HCT116 (cell line): ENCODE data around the gene FAM50A. TPM values are rescaled to one million over a fixed set of nuclear protein-coding genes. Genes with fewer than 3 reads are reported as not detected.
A peak's percentile ranks its signal among the peaks of the same experiment; 100 is the strongest.

Experiments
- ATAC-seq: fragments of 200-7000 bp; cut with Tn5 transposase; 2 replicates; pipeline ENCODE4 v1.9.1; 2020; ENCODE audit warnings: mild to moderate bottlenecking, moderate library complexity
- BruUV-seq: library from RNA; stranded (reverse); fragments of 400-500 nt; replicated peaks from 2 replicates; lab custom pipeline; 2021; lab: Mats Ljungman, UMichigan
- CTCF ChIA-PET: fragments of 300-600 bp; sonication (Branson Sonifier 250); formaldehyde crosslinking; loops from one replicate; lab custom pipeline; 2021; ENCODE audit warnings: antibody characterized with exemption; lab: Charles Lee
- POLR2A ChIA-PET: fragments of 300-600, 350-600 bp; sonication (Branson Sonifier 250); formaldehyde crosslinking; loops from one replicate; lab custom pipeline; 2021; ENCODE audit warnings: antibody characterized with exemption; lab: Charles Lee
- RAD21 ChIA-PET, 2 experiments: fragments of 300-600 bp; sonication (Branson Sonifier 250); formaldehyde crosslinking; loops; one replicate each; lab custom pipeline; 2023; ENCODE audit warnings: low total read pairs in 2 of 2; ENCODE audit not compliant: uncharacterized antibody in 2 of 2, unreplicated experiment in 2 of 2, low non-redundant PET in 1 of 2; lab: Charles Lee
- DNase-seq: peaks from one replicate; pipeline ENCODE4 v3.0.0-alpha.2; 2010; ENCODE audit warnings: low read depth, low spot score
- H2AFZ ChIP-seq: fragments of 200-600 bp; shearing (Covaris generic), sonication (generic); 2 replicates; pipeline ENCODE4 v1.6.1; 2017; ENCODE audit warnings: low read depth, mixed run types, mixed read lengths, antibody characterized with exemption, low read length; ENCODE audit not compliant: poor library complexity, severe bottlenecking
- H3K27ac ChIP-seq: 2 replicates; pipeline ENCODE4 v1.5.1; 2012; ENCODE audit warnings: low read depth, low read length
- H3K27me3 ChIP-seq: fragments of 200-600 bp; sonication (generic); 2 replicates; pipeline ENCODE4 v1.6.1; 2016; ENCODE audit warnings: mixed run types, low read length, mixed read lengths; ENCODE audit not compliant: insufficient read depth
- H3K36me3 ChIP-seq, 2 experiments: fragments of 200-500 bp in 1 of 2; fragments of 200-600 bp in 1 of 2; sonication (Bioruptor generic) in 1 of 2; sonication (generic) in 1 of 2; 2 replicates each; pipeline versions ENCODE4 v1.5.1 to v1.6.1; 2014 to 2016; ENCODE audit warnings: low read length in 2 of 2, inconsistent platforms in 1 of 2, mixed read lengths in 1 of 2, mixed run types in 1 of 2; ENCODE audit not compliant: insufficient read depth in 2 of 2, control insufficient read depth in 1 of 2
- H3K4me1 ChIP-seq, 2 experiments: fragments of 200-600 bp in 1 of 2; sonication (generic) in 1 of 2; 2 replicates each; pipeline versions ENCODE4 v1.5.1 to v1.6.1; 2012 to 2017; ENCODE audit warnings: low read length in 2 of 2, inconsistent platforms in 1 of 2, mild to moderate bottlenecking in 1 of 2, mixed read lengths in 1 of 2, mixed run types in 1 of 2, moderate library complexity in 1 of 2; ENCODE audit not compliant: insufficient read depth in 2 of 2, control insufficient read depth in 1 of 2
- H3K4me2 ChIP-seq: fragments of 200-600 bp; sonication (generic); 2 replicates; pipeline ENCODE4 v1.6.1; 2017; ENCODE audit warnings: mixed run types, low read length, mixed read lengths
- H3K4me3 ChIP-seq, 2 experiments: fragments of 200-600 bp in 1 of 2; sonication (generic) in 1 of 2; replicated peaks in 1 of 2; 2 replicates each; pipeline ENCODE4 v1.5.1; 2011 to 2016; ENCODE audit warnings: low read length in 2 of 2, control low read depth in 1 of 2, low read depth in 1 of 2, mild to moderate bottlenecking in 1 of 2, mixed read lengths in 1 of 2, mixed run types in 1 of 2
- H3K79me2 ChIP-seq: fragments of 200-600 bp; sonication (generic); 2 replicates; pipeline ENCODE4 v1.6.1; 2017; ENCODE audit warnings: mild to moderate bottlenecking, mixed run types, low read length, moderate library complexity, mixed read lengths; ENCODE audit not compliant: insufficient read depth
- H3K9ac ChIP-seq: fragments of 200-600 bp; sonication (generic); 2 replicates; pipeline ENCODE4 v1.6.1; 2016; ENCODE audit warnings: low read length, mixed read lengths
- H3K9me2 ChIP-seq: fragments of 200-600 bp; sonication (generic), shearing (Covaris generic); 2 replicates; pipeline ENCODE4 v1.6.1; 2017; ENCODE audit warnings: mixed run types, mild to moderate bottlenecking, moderate library complexity; ENCODE audit not compliant: insufficient read depth
- H3K9me3 ChIP-seq, 2 experiments: fragments of 200-500 bp in 1 of 2; fragments of 200-600 bp in 1 of 2; sonication (Bioruptor generic) in 1 of 2; sonication (generic) in 1 of 2; 2 replicates each; pipeline ENCODE4 v1.6.1; 2014 to 2017; ENCODE audit warnings: low read length in 2 of 2, mixed read lengths in 2 of 2, inconsistent platforms in 1 of 2, low read depth in 1 of 2, mild to moderate bottlenecking in 1 of 2, mixed run types in 1 of 2, moderate library complexity in 1 of 2; ENCODE audit not compliant: control insufficient read depth in 1 of 2, insufficient read depth in 1 of 2
- H4K20me1 ChIP-seq: fragments of 200-600 bp; sonication (generic), shearing (Covaris generic); 2 replicates; pipeline ENCODE4 v1.6.1; 2017; ENCODE audit warnings: mixed run types, mild to moderate bottlenecking, moderate library complexity; ENCODE audit not compliant: insufficient read depth
- EGR1 ChIP-seq: IDR thresholded peaks from 2 replicates; pipeline ENCODE4 v1.6.1; 2012; ENCODE audit warnings: low read depth
- ELF1 ChIP-seq: IDR thresholded peaks from 2 replicates; pipeline ENCODE4 v1.6.1; 2012; ENCODE audit warnings: low read depth, borderline replicate concordance
- EZH2 ChIP-seq: fragments of 200-600 bp; sonication (generic); IDR thresholded peaks from 2 replicates; pipeline ENCODE4 v1.6.1; 2017; ENCODE audit warnings: antibody characterized with exemption, mixed run types
- EZH2phosphoT487 ChIP-seq: fragments of 200-600 bp; IDR thresholded peaks from 2 replicates; pipeline ENCODE4 v1.6.1; 2018; ENCODE audit warnings: antibody characterized with exemption, borderline replicate concordance
- FOSL1 ChIP-seq: IDR thresholded peaks from 2 replicates; pipeline ENCODE4 v1.6.1; 2012; ENCODE audit warnings: low read depth
- JUND ChIP-seq: IDR thresholded peaks from 2 replicates; pipeline ENCODE4 v1.6.1; 2012
- POLR2A ChIP-seq: IDR thresholded peaks from 2 replicates; pipeline ENCODE4 v1.7.0; 2011; ENCODE audit warnings: borderline replicate concordance; ENCODE audit not compliant: insufficient read depth, insufficient read length; ENCODE audit errors: extremely low read depth
- POLR2AphosphoS5 ChIP-seq: IDR thresholded peaks from 2 replicates; pipeline ENCODE4 v1.6.1; 2011; ENCODE audit warnings: mild to moderate bottlenecking, low read depth, low read length, moderate library complexity
- RAD21 ChIP-seq: IDR thresholded peaks from 2 replicates; pipeline ENCODE4 v1.6.1; 2012; ENCODE audit warnings: low read depth, mild to moderate bottlenecking
- SIN3A ChIP-seq: IDR thresholded peaks from 2 replicates; pipeline ENCODE4 v1.6.1; 2012; ENCODE audit warnings: low read depth
- SP1 ChIP-seq: IDR thresholded peaks from 2 replicates; pipeline ENCODE4 v1.6.1; 2012; ENCODE audit warnings: low read depth
- SRF ChIP-seq: IDR thresholded peaks from 2 replicates; pipeline ENCODE4 v1.6.1; 2012; ENCODE audit warnings: low read depth
- TCF7L2 ChIP-seq: IDR thresholded peaks from 2 replicates; pipeline ENCODE4 v1.7.0; 2011; ENCODE audit warnings: borderline replicate concordance, inconsistent platforms; ENCODE audit not compliant: insufficient read depth, insufficient read length; ENCODE audit errors: extremely low read depth
- YY1 ChIP-seq: IDR thresholded peaks from 2 replicates; pipeline ENCODE4 v1.6.1; 2011; ENCODE audit warnings: low read length, low read depth, moderate library complexity, mild to moderate bottlenecking; ENCODE audit not compliant: insufficient replicate concordance; ENCODE audit errors: extremely low read depth
- ZFX ChIP-seq: fragments of 450-650 bp; IDR thresholded peaks from 2 replicates; pipeline ENCODE4 v1.6.1; 2017
- intact Hi-C: fragments of 100-400 bp; cut with micrococcal nuclease; formaldehyde crosslinking; loops from 2 replicates; pipeline ENCODE4 v1.10.0; 2022
- total RNA-seq: library from RNA; stranded (reverse); gene quantifications from one replicate; pipeline ENCODE4 v1.2.1, GENCODE V29; 2021; ENCODE audit not compliant: unreplicated experiment
- TF ChIP-seq, protein P1 (sequence below): IDR thresholded peaks from 2 replicates; pipeline ENCODE4 v1.6.1; 2012
- TF ChIP-seq, protein P2 (sequence below), 3 experiments: fragments of 200-600 bp in 1 of 3; sonication (generic) in 1 of 3; IDR thresholded peaks in 2 of 3; conservative IDR thresholded peaks in 1 of 3; 2 replicates each; pipeline ENCODE4 v1.5.1; 2012 to 2017; ENCODE audit warnings: low read depth in 2 of 3, low read length in 2 of 3, antibody characterized with exemption in 1 of 3, borderline replicate concordance in 1 of 3, control low read depth in 1 of 3, mild to moderate bottlenecking in 1 of 3, mixed read lengths in 1 of 3, mixed run types in 1 of 3, moderate library complexity in 1 of 3; ENCODE audit not compliant: insufficient read depth in 1 of 3

The FAM50A gene
- total RNA-seq, 1 experiment from 2014 or later = 46.5 TPM

DNA sequence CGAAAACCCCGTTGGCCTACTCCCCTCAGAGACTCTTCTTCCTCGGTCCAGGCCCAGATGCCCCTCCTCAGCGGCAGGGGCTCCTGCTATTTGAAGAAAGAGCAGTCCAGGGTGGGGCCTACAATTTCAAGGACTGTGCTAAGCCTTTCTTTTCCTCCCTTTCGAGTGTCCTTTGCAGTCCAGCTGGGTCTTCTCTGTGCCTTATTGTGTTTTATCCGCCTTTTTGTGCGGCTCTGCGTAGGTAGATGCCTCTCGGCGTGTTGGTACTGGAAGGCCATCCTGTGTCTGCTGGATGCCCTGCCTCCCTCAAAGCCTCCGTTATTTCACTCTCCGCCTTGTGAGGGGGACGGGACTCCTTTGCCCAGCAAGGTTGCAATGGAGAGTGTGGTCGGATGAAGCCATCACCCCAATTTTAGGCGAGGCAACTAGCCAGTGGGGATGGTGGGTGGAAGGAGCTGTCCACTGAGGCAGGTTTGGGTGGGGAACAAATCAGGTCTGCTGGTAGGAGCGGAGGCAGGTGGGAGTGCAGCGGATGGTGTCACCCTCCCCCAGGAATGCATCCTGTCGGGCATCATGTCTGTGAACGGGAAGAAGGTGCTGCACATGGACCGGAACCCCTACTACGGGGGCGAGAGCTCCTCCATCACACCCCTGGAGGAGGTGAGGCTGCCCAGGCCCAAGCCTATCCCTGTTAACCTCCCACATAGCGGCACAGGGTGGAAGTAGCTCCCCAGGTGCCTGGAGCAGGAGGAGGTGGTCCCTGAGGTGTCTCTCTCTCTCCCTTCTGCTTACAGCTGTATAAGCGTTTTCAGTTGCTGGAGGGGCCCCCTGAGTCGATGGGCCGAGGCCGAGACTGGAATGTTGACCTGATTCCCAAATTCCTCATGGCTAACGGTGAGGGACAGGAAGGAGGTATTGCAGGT is 5.7 kb upstream of the FAM50A start:
- ChIA-PET CTCF (no interaction called here), RAD21 (no interaction called here), POLR2A (no interaction called here)
- Histone ChIP-seq H3K36me3 (no peaks in the 10 kb centered on the region; a peak in 1 of 4 replicates), H3K4me1 (peaks cover 3 to 17% of the 10 kb centered on the region in 2 experiments; a peak in 2 of 4 replicates), H3K27me3 (no peaks in the 10 kb centered on the region), H2AFZ (no peak overlapping the region), H3K9ac (peak overlapping the region; percentile 59), H3K4me3 (peak overlapping the region; percentile 63 to 67), H4K20me1 (no peaks in the 10 kb centered on the region), H3K27ac (peak overlapping the region; percentile 53), H3K4me2 (peak overlapping the region; percentile 77), H3K9me2 (no peaks in the 10 kb centered on the region), H3K9me3 (no peaks in the 10 kb centered on the region), H3K79me2 (peaks cover 29% of the 10 kb centered on the region)
- BruUV-seq = TSS peak; percentile 25
- TF ChIP-seq SP1 (no peak), FOSL1 (no peak), EZH2phosphoT487 (no peak), SRF (no peak), TCF7L2 (no peak), EGR1 (no peak), ZFX (no peak), YY1 (no peak), JUND (no peak), EZH2 (no peak), POLR2A (no peak), POLR2AphosphoS5 (no peak), RAD21 (no peak), ELF1 (no peak), SIN3A (no peak)
- TF ChIP-seq, protein P1, sequence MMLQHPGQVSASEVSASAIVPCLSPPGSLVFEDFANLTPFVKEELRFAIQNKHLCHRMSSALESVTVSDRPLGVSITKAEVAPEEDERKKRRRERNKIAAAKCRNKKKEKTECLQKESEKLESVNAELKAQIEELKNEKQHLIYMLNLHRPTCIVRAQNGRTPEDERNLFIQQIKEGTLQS = no peak
- TF ChIP-seq, protein P2, sequence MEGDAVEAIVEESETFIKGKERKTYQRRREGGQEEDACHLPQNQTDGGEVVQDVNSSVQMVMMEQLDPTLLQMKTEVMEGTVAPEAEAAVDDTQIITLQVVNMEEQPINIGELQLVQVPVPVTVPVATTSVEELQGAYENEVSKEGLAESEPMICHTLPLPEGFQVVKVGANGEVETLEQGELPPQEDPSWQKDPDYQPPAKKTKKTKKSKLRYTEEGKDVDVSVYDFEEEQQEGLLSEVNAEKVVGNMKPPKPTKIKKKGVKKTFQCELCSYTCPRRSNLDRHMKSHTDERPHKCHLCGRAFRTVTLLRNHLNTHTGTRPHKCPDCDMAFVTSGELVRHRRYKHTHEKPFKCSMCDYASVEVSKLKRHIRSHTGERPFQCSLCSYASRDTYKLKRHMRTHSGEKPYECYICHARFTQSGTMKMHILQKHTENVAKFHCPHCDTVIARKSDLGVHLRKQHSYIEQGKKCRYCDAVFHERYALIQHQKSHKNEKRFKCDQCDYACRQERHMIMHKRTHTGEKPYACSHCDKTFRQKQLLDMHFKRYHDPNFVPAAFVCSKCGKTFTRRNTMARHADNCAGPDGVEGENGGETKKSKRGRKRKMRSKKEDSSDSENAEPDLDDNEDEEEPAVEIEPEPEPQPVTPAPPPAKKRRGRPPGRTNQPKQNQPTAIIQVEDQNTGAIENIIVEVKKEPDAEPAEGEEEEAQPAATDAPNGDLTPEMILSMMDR (IDR thresholded peaks at IDR 0.05 in 2 of 3, conservative IDR thresholded peaks at IDR 0.05 in 1 of 3; ENCODE audit: borderline replicate concordance in 1 of 3, insufficient read depth in 1 of 3, low read depth in 2 of 3, low read length in 2 of 3) = no peak
- ATAC-seq = no peak
- intact Hi-C loops = no loop called here
- no peak for DNase-seq
